B cell (primary cell): Measurements from ENCODE around the gene BTBD10. TPM values are rescaled to one million over a fixed set of nuclear protein-coding genes. Genes with fewer than 3 reads are reported as not detected.

Experiments used
- ATAC-seq: fragments of 200-7000 bp; cut with Tn5 transposase; one replicate; pipeline ENCODE4 v1.10.0; 2021; ENCODE audit warnings: low read depth, mild to moderate bottlenecking, moderate number of reproducible peaks, moderate library complexity
- CTCF ChIA-PET: fragments of 350-600 bp; sonication (Branson Sonifier 250); formaldehyde crosslinking; loops from one replicate; lab custom pipeline; 2021; ENCODE audit warnings: antibody characterized with exemption, inconsistent platforms; lab: Charles Lee
- POLR2A ChIA-PET: fragments of 350-600 bp; sonication (Branson Sonifier 250); formaldehyde crosslinking; loops from one replicate; lab custom pipeline; 2021; ENCODE audit warnings: antibody characterized with exemption; lab: Charles Lee
- DNase-seq: peaks from one replicate; pipeline ENCODE4 v3.0.0; 2013
- H2AFZ ChIP-seq: 2 replicates; pipeline ENCODE4 v1.6.1; 2012; ENCODE audit warnings: mild to moderate bottlenecking, low read depth, low read length; ENCODE audit not compliant: insufficient read depth, poor library complexity, severe bottlenecking
- H3K27ac ChIP-seq, 2 donors: 1 replicate in 1 of 2; 2 replicates in 1 of 2; pipeline ENCODE4 v1.5.1; 2012 to 2013; ENCODE audit warnings: low read length in 2 of 2, mild to moderate bottlenecking in 2 of 2, moderate library complexity in 1 of 2
- H3K27me3 ChIP-seq, 4 experiments: fragments of 200-600 bp in 1 of 4; sonication (generic) in 1 of 4; replicated peaks in 1 of 4; 1 replicate in 2 of 4; 2 replicates in 2 of 4; pipeline versions ENCODE4 v1.6.1 to v1.7.0; 2013 to 2016; ENCODE audit warnings: low read length in 3 of 4, mild to moderate bottlenecking in 2 of 4, mixed read lengths in 1 of 4, moderate library complexity in 1 of 4; ENCODE audit not compliant: insufficient read depth in 4 of 4, control insufficient read depth in 3 of 4; ENCODE audit errors: control extremely low read depth in 1 of 4
- H3K36me3 ChIP-seq, 2 experiments: replicated peaks in 1 of 2; 1 replicate in 1 of 2; 2 replicates in 1 of 2; pipeline versions ENCODE4 v1.6.1 to v1.7.1; 2013; ENCODE audit warnings: low read length in 1 of 2; ENCODE audit not compliant: insufficient read depth in 2 of 2, control insufficient read depth in 1 of 2; ENCODE audit errors: control extremely low read depth in 1 of 2, extremely low read depth in 1 of 2
- H3K4me1 ChIP-seq, 2 donors: fragments of 200-600 bp in 1 of 2; sonication (generic) in 1 of 2; 1 replicate in 1 of 2; 2 replicates in 1 of 2; pipeline versions ENCODE4 v1.5.1 to v1.6.1; 2013 to 2017; ENCODE audit warnings: low read length in 2 of 2; ENCODE audit not compliant: control insufficient read depth in 2 of 2, insufficient read depth in 2 of 2
- H3K4me2 ChIP-seq: replicated peaks from 2 replicates; pipeline ENCODE3; 2012; ENCODE audit warnings: mild to moderate bottlenecking, low read depth, low read length; ENCODE audit not compliant: poor library complexity, severe bottlenecking
- H3K4me3 ChIP-seq, 5 experiments: fragments of 200-600 bp in 1 of 5; sonication (generic) in 1 of 5; 1 replicate in 3 of 5; 2 replicates in 2 of 5; pipeline versions ENCODE4 v1.5.1 to v1.7.0; 2011 to 2016; ENCODE audit warnings: low read length in 4 of 5, mild to moderate bottlenecking in 4 of 5, low read depth in 2 of 5, control low read depth in 1 of 5, moderate library complexity in 1 of 5; ENCODE audit not compliant: insufficient read depth in 1 of 5; ENCODE audit errors: control extremely low read depth in 1 of 5, extremely low read depth in 1 of 5
- H3K79me2 ChIP-seq: fragments of 200-600 bp; sonication (generic); one replicate; pipeline ENCODE4 v1.6.0; 2016; ENCODE audit warnings: low read length; ENCODE audit not compliant: control insufficient read depth, insufficient read depth
- H3K9ac ChIP-seq: fragments of 200-600 bp; sonication (generic); 2 replicates; pipeline ENCODE4 v1.6.1; 2017; ENCODE audit warnings: mild to moderate bottlenecking, low read length, moderate library complexity
- H3K9me3 ChIP-seq, 3 donors: one replicate each; pipeline versions ENCODE4 v1.6.1 to v1.7.1; 2013; ENCODE audit warnings: low read length in 2 of 3; ENCODE audit not compliant: control insufficient read depth in 2 of 3, insufficient read depth in 1 of 3; ENCODE audit errors: control extremely low read depth in 1 of 3
- H4K20me1 ChIP-seq: 2 replicates; pipeline ENCODE4 v1.6.0; 2012; ENCODE audit warnings: mild to moderate bottlenecking, low read length; ENCODE audit not compliant: insufficient read depth, control insufficient read depth, poor library complexity, severe bottlenecking
- H3K27ac Mint-ChIP-seq: one replicate; pipeline ENCODE4 v1.8.0; 2021; ENCODE audit warnings: mixed read lengths
- H3K27me3 Mint-ChIP-seq: one replicate; pipeline ENCODE4 v1.8.0; 2021; ENCODE audit warnings: mixed read lengths
- H3K4me1 Mint-ChIP-seq: one replicate; pipeline ENCODE4 v1.8.0; 2021; ENCODE audit warnings: mixed read lengths
- H3K4me3 Mint-ChIP-seq: one replicate; pipeline ENCODE4 v1.8.0; 2021; ENCODE audit warnings: mixed read lengths
- H3K9me3 Mint-ChIP-seq: one replicate; pipeline ENCODE4 v1.8.0; 2022; ENCODE audit warnings: mixed read lengths; ENCODE audit not compliant: insufficient read depth
- CTCF ChIP-seq: fragments of 200-600 bp; IDR thresholded peaks from one replicate; pipeline ENCODE4 v1.8.0; 2022; ENCODE audit warnings: antibody characterized with exemption, mild to moderate bottlenecking
- EZH2 ChIP-seq: IDR thresholded peaks from 2 replicates; pipeline ENCODE4 v1.6.1; 2012; ENCODE audit warnings: borderline replicate concordance, low read depth, mild to moderate bottlenecking, moderate library complexity, low read length; ENCODE audit not compliant: insufficient read depth, poor library complexity, severe bottlenecking
- WGBS: methylation state at CpG from one replicate; pipeline ENCODE4 v1.1.5; 2013; ENCODE audit warnings: missing lambda C conversion rate; ENCODE audit not compliant: insufficient coverage; 5-methylcytosine and 5-hydroxymethylcytosine counted together
- intact Hi-C: fragments of 100-400 bp; cut with micrococcal nuclease; formaldehyde crosslinking; loops from one replicate; pipeline ENCODE4 v1.10.0; 2022
- polyA plus RNA-seq: library from polyadenylated mRNA; depleted of rRNA; stranded (reverse); fragments of >200 nt; gene quantifications from 2 replicates; pipeline ENCODE4 v1.2.3, GENCODE V29; 2012
- total RNA-seq, 2 donors: library from RNA; stranded (reverse); fragments of 120-200 nt in 1 of 2; gene quantifications; 1 replicate in 1 of 2; 2 replicates in 1 of 2; pipeline versions ENCODE4 v1.2.3 to v1.2.4, GENCODE V29; 2013 to 2022

Gene BTBD10
- total and polyA plus RNA-seq, 2 donors (not counting 1 experiment from before 2014, with no cell fraction given) = 8.2 to 19.6 TPM

- no peaks in the 10 kb centered on the region for H3K9me3 ChIP-seq
- peaks cover 1 to 11% of the 10 kb centered on the region in 2 experiments for H3K36me3 ChIP-seq
- H4K20me1 ChIP-seq = peaks cover 12% of the 10 kb centered on the region
- DNase-seq (no peak), ATAC-seq (no peak)
- no peak overlapping the region for H3K4me3 Mint-ChIP-seq
- TF ChIP-seq EZH2 = no peak
- no peak for TF ChIP-seq CTCF
- no peaks in the 10 kb centered on the region for H3K9me3 Mint-ChIP-seq
- no peaks in the 10 kb centered on the region for H3K27me3 Mint-ChIP-seq
- no peak overlapping the region for H3K27ac ChIP-seq
- 87% methylated on average over 5 of the region's 6 CpGs for WGBS
- H3K4me1 ChIP-seq = peaks cover 7 to 14% of the 10 kb centered on the region in 2 donors
- H3K79me2 ChIP-seq = peaks cover 12% of the 10 kb centered on the region
- no peak overlapping the region for H3K27ac Mint-ChIP-seq
- peaks cover 21% of the 10 kb centered on the region for H3K4me1 Mint-ChIP-seq
- H3K4me2 ChIP-seq = no peak overlapping the region
- no peak overlapping the region for H3K9ac ChIP-seq
- no peaks in the 10 kb centered on the region for H3K27me3 ChIP-seq
- intact Hi-C loops = no loop called here
- H3K4me3 ChIP-seq = no peak overlapping the region
- CTCF ChIA-PET = interaction anchor here (1.2 kb wide), 1 partner anchor 37 kb away, joined by 4 read pairs; no protein-coding TSS in a partner anchor
- no peak overlapping the region for H2AFZ ChIP-seq
- POLR2A ChIA-PET = no interaction called here
Measured at GRCh38 chr11:13349046-13349445, 114.0 kb downstream of the BTBD10 start.

GRCh38 chr11:13348305-13348704 lies 114.7 kb downstream of the BTBD10 start:
- Histone ChIP-seq H2AFZ (no peak overlapping the region), H3K9me3 (no peaks in the 10 kb centered on the region), H3K4me2 (peak overlapping the region; percentile 5), H3K79me2 (peaks cover 13% of the 10 kb centered on the region), H3K27me3 (no peaks in the 10 kb centered on the region), H3K4me3 (no peak overlapping the region), H3K27ac (no peak overlapping the region), H3K4me1 (peaks cover 7 to 14% of the 10 kb centered on the region in 2 donors), H3K9ac (no peak overlapping the region), H4K20me1 (peaks cover 19% of the 10 kb centered on the region), H3K36me3 (peaks cover 1 to 11% of the 10 kb centered on the region in 2 experiments)
- ATAC-seq (no peak), DNase-seq (no peak)
- Mint-ChIP-seq H3K27ac (no peak overlapping the region), H3K4me3 (peak overlapping the region; percentile 14), H3K9me3 (no peaks in the 10 kb centered on the region), H3K27me3 (no peaks in the 10 kb centered on the region), H3K4me1 (peaks cover 24% of the 10 kb centered on the region)
- WGBS = 3% methylated on average over 3 of the region's 3 CpGs
- intact Hi-C loops = no loop called here
- ChIA-PET POLR2A (no interaction called here), CTCF (no interaction called here)
- TF ChIP-seq CTCF = no peak
- TF ChIP-seq EZH2 = no peak
